ENCODE results near the gene SLC8A1.

Gene SLC8A1

DNA sequence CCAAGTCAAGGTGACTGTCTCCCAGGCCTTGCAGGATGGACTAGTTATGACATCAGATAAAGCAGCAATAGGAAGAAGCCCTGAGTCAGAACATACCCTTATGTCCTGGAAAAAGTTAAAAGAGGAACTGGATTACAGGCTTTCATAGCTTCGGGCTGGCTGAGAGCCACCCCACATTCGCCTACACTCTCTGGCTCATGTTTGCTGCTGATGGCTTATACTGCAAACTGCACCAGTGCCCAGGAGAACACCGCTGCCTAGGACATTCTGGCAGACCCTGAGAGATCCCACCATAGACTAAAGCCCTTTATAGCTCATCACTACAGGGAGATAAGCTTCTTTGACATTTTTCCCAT is 20.3 kb downstream of the SLC8A1 start:
- no peak overlapping the region for H2AFZ ChIP-seq (ENCODE audit: low read depth, low read length)
- H3K79me2 ChIP-seq (ENCODE audit: insufficient read depth, low read length): peaks cover 81% of the 10 kb centered on the region

DNA sequence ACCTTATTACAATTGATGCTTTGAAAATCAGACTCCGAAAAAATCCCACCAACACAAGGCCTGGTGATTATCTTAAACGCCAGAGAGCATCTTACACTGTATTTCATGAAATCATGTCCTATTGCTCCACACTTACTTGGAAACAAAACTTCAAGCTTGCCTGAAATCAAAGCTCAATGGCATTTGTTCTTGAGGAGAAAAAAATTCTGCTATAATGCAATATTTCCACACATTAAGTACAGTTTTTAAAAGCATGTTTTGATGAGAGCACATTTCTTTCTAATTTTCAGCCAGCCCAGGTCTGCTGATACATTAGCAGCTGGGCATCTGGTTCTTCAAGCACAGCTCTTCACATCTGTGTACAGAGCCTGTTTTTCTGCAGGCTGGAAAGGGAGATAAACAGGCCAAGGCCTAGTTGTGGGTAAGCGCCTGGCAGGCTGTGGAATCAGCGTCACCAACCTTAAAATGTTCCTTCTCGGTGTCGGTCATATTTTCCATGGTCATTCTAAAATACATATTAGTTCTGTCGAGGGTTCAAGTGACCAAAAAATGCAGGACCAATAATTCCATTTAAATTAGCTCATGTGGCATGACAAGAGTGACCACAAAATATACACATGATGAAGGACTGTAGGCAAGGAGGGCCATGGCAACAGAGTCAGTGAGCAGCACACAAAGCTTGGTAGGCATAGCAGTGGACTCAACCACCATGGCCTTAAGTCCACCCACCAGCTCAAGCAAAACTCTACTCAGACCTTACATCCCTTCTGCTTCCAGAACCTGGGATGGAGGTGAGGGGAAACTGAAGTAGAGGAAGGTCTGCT is 20.9 kb downstream of the SLC8A1 start:
- no peak overlapping the region for H3K4me3 ChIP-seq (ENCODE audit: low read depth in 1 of 2, low read length in 2 of 2)
- H3K4me2 ChIP-seq (ENCODE audit: insufficient read depth, low read length): no peak overlapping the region
- H3K27me3 ChIP-seq (ENCODE audit: insufficient read depth, low read length, poor library complexity): no peaks in the 10 kb centered on the region
- no peak overlapping the region for H3K9ac ChIP-seq (ENCODE audit: low read depth, low read length)
- no peaks in the 10 kb centered on the region for H3K4me1 ChIP-seq (ENCODE audit: insufficient read depth, low read length)
- H3K36me3 ChIP-seq (ENCODE audit: insufficient read depth, low read length): peaks cover 26% of the 10 kb centered on the region
- H3K27ac ChIP-seq (ENCODE audit: low read length): no peak overlapping the region
- no peak for DNase-seq
- ATAC-seq (ENCODE audit: insufficient read depth, low read depth): no peak
- no peak overlapping the region for H2AFZ ChIP-seq (ENCODE audit: low read depth, low read length)
- TF ChIP-seq, protein P1, sequence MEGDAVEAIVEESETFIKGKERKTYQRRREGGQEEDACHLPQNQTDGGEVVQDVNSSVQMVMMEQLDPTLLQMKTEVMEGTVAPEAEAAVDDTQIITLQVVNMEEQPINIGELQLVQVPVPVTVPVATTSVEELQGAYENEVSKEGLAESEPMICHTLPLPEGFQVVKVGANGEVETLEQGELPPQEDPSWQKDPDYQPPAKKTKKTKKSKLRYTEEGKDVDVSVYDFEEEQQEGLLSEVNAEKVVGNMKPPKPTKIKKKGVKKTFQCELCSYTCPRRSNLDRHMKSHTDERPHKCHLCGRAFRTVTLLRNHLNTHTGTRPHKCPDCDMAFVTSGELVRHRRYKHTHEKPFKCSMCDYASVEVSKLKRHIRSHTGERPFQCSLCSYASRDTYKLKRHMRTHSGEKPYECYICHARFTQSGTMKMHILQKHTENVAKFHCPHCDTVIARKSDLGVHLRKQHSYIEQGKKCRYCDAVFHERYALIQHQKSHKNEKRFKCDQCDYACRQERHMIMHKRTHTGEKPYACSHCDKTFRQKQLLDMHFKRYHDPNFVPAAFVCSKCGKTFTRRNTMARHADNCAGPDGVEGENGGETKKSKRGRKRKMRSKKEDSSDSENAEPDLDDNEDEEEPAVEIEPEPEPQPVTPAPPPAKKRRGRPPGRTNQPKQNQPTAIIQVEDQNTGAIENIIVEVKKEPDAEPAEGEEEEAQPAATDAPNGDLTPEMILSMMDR (IDR thresholded peaks at IDR 0.05; ENCODE audit: borderline replicate concordance, extremely low read depth, low read length, poor library complexity, severe bottlenecking): no peak
- no peak for TF ChIP-seq EZH2 (IDR thresholded peaks at IDR 0.05; ENCODE audit: borderline replicate concordance, low read depth, low read length, severe bottlenecking)
- H4K20me1 ChIP-seq (ENCODE audit: insufficient read depth, low read length): peaks cover 14% of the 10 kb centered on the region; the same call in 1 of the 2 replicates
- H3K79me2 ChIP-seq (ENCODE audit: insufficient read depth, low read length): peaks cover 76% of the 10 kb centered on the region
- H3K9me3 ChIP-seq (ENCODE audit: insufficient read depth, low read length, severe bottlenecking): no peaks in the 10 kb centered on the region

More for the DNA sequence above, 20.3 kb downstream of the SLC8A1 start:
- ATAC-seq (ENCODE audit: insufficient read depth, low read depth): no peak
- Histone ChIP-seq H3K36me3 (ENCODE audit: insufficient read depth, low read length) (peaks cover 26% of the 10 kb centered on the region), H3K9ac (ENCODE audit: low read depth, low read length) (no peak overlapping the region), H3K9me3 (ENCODE audit: insufficient read depth, low read length, severe bottlenecking) (no peaks in the 10 kb centered on the region), H3K4me2 (ENCODE audit: insufficient read depth, low read length) (no peak overlapping the region), H3K4me1 (ENCODE audit: insufficient read depth, low read length) (no peaks in the 10 kb centered on the region), H4K20me1 (ENCODE audit: insufficient read depth, low read length) (peaks cover 14% of the 10 kb centered on the region; the same call in 1 of the 2 replicates), H3K27ac (ENCODE audit: low read length) (no peak overlapping the region), H3K4me3 (ENCODE audit: low read depth in 1 of 2, low read length in 2 of 2) (no peak overlapping the region), H3K27me3 (ENCODE audit: insufficient read depth, low read length, poor library complexity) (no peaks in the 10 kb centered on the region)
- DNase-seq: no peak
- TF ChIP-seq, protein P1 (IDR thresholded peaks at IDR 0.05; ENCODE audit: borderline replicate concordance, extremely low read depth, low read length, poor library complexity, severe bottlenecking): no peak
- no peak for TF ChIP-seq EZH2 (IDR thresholded peaks at IDR 0.05; ENCODE audit: borderline replicate concordance, low read depth, low read length, severe bottlenecking)

DNA sequence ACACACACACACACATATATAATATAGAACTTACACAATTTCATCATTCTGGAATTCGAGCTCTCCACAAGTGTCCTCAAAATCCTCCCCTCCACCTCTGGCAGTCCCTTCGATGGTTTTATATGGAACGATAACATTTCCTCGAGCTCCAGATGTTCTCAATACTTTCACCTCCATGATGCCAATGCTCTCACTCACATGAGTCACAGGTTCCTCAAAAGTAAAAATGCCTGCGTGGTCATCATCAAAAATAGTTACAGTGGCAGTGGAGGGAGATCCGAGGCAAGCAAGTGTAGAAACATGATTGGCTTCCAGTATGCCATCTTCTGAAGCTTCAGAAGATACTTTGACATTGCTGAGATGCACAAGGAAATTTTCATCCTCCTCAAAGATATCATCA is 23.5 kb downstream of the SLC8A1 start:
- Histone ChIP-seq H3K27me3 (ENCODE audit: insufficient read depth, low read length, poor library complexity) (no peaks in the 10 kb centered on the region), H3K79me2 (ENCODE audit: insufficient read depth, low read length) (peaks cover 69% of the 10 kb centered on the region), H3K4me1 (ENCODE audit: insufficient read depth, low read length) (no peaks in the 10 kb centered on the region), H3K36me3 (ENCODE audit: insufficient read depth, low read length) (peaks cover 26% of the 10 kb centered on the region), H3K9ac (ENCODE audit: low read depth, low read length) (no peak overlapping the region), H3K4me3 (ENCODE audit: low read depth in 1 of 2, low read length in 2 of 2) (no peak overlapping the region), H3K27ac (ENCODE audit: low read length) (no peak overlapping the region), H4K20me1 (ENCODE audit: insufficient read depth, low read length) (peaks cover 4% of the 10 kb centered on the region; the same call in 1 of the 2 replicates), H3K4me2 (ENCODE audit: insufficient read depth, low read length) (no peak overlapping the region), H2AFZ (ENCODE audit: low read depth, low read length) (no peak overlapping the region), H3K9me3 (ENCODE audit: insufficient read depth, low read length, severe bottlenecking) (no peaks in the 10 kb centered on the region)
- ATAC-seq (ENCODE audit: insufficient read depth, low read depth) (no peak), DNase-seq (no peak)
- TF ChIP-seq, protein P1 (IDR thresholded peaks at IDR 0.05; ENCODE audit: borderline replicate concordance, extremely low read depth, low read length, poor library complexity, severe bottlenecking): no peak
- TF ChIP-seq EZH2 (IDR thresholded peaks at IDR 0.05; ENCODE audit: borderline replicate concordance, low read depth, low read length, severe bottlenecking): no peak
